Gastrocnemius medialis (tissue), 4 donors: ENCODE measurements around the gene DGKE.

Experiments used
- POLR2A ChIP-seq, 2 donors: fragments of 450-650 bp; IDR thresholded peaks; one replicate each; pipeline ENCODE4 v1.6.1; 2017; ENCODE audit warnings: antibody characterized with exemption in 2 of 2, mild to moderate bottlenecking in 2 of 2, moderate library complexity in 2 of 2
- TF ChIP-seq, protein P1 (sequence below), 5 experiments: fragments of 450-650 bp in 3 of 5; fragments of 200-600 bp in 2 of 5; sonication (generic) in 2 of 5; IDR thresholded peaks in 4 of 5; conservative IDR thresholded peaks in 1 of 5; 1 replicate in 4 of 5; 2 replicates in 1 of 5; pipeline ENCODE4 v1.5.1; 2016 to 2019; ENCODE audit warnings: antibody characterized with exemption in 5 of 5, mild to moderate bottlenecking in 3 of 5, moderate library complexity in 3 of 5

DNA sequence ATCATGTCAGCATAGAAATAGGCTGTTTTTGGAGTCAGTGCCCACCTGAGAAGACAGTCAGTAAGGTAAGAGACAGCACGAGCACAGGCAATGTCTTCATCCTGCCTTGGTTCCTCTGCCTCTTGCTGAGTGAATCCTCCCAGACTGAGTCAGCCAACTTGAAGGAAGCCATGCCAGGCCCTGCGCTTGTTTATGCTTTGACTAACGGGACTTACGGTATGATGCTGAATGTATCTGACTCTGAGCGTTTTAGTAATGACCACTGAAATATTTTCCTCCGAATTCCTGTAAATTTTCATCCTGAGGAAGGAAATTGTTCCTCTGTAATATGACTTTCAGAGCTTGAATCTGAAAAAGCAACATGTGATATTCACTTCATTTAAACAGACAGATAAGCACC is 18.2 kb upstream of the DGKE start:
- TF ChIP-seq, protein P1, sequence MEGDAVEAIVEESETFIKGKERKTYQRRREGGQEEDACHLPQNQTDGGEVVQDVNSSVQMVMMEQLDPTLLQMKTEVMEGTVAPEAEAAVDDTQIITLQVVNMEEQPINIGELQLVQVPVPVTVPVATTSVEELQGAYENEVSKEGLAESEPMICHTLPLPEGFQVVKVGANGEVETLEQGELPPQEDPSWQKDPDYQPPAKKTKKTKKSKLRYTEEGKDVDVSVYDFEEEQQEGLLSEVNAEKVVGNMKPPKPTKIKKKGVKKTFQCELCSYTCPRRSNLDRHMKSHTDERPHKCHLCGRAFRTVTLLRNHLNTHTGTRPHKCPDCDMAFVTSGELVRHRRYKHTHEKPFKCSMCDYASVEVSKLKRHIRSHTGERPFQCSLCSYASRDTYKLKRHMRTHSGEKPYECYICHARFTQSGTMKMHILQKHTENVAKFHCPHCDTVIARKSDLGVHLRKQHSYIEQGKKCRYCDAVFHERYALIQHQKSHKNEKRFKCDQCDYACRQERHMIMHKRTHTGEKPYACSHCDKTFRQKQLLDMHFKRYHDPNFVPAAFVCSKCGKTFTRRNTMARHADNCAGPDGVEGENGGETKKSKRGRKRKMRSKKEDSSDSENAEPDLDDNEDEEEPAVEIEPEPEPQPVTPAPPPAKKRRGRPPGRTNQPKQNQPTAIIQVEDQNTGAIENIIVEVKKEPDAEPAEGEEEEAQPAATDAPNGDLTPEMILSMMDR (IDR thresholded peaks at IDR 0.05 in 4 of 5, conservative IDR thresholded peaks at IDR 0.05 in 1 of 5) = no peak
- TF ChIP-seq POLR2A (IDR thresholded peaks at IDR 0.05) = no peak
